ENCODE results near the gene CYP39A1.

The CYP39A1 gene

DNA sequence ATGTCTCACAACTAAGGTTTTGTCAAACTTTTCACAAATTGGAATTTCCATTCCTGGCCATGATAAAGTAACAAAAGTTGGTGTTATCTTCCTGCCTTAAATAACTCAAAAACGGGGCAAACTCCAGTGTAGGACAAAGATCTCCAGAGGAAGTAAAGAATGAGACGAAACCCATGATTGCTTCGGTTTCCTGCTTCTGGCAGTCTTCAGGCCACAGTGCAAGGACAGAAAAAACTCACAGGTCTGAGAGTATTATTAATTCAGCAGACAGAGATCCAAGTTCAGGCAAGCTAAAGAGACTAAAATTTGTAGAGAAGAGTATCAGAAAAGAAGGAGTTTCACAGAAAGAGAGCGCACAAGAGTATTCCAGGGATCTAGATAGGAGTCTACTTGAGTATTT, 96.6 kb downstream of the CYP39A1 start:
- Mint-ChIP-seq H3K4me1 (no peaks in the 10 kb centered on the region), H3K36me3 (ENCODE audit: low read depth) (peaks cover 4% of the 10 kb centered on the region), H3K27ac (peak overlapping the region in 1 of 3 experiments; percentile 25), H3K9me3 (no peaks in the 10 kb centered on the region), H3K4me3 (no peak overlapping the region), H3K27me3 (ENCODE audit: low read depth) (no peaks in the 10 kb centered on the region)
- TF ChIP-seq, protein P1, sequence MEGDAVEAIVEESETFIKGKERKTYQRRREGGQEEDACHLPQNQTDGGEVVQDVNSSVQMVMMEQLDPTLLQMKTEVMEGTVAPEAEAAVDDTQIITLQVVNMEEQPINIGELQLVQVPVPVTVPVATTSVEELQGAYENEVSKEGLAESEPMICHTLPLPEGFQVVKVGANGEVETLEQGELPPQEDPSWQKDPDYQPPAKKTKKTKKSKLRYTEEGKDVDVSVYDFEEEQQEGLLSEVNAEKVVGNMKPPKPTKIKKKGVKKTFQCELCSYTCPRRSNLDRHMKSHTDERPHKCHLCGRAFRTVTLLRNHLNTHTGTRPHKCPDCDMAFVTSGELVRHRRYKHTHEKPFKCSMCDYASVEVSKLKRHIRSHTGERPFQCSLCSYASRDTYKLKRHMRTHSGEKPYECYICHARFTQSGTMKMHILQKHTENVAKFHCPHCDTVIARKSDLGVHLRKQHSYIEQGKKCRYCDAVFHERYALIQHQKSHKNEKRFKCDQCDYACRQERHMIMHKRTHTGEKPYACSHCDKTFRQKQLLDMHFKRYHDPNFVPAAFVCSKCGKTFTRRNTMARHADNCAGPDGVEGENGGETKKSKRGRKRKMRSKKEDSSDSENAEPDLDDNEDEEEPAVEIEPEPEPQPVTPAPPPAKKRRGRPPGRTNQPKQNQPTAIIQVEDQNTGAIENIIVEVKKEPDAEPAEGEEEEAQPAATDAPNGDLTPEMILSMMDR (IDR thresholded peaks at IDR 0.05; ENCODE audit: unreplicated experiment in 3 of 3), result no peak

DNA sequence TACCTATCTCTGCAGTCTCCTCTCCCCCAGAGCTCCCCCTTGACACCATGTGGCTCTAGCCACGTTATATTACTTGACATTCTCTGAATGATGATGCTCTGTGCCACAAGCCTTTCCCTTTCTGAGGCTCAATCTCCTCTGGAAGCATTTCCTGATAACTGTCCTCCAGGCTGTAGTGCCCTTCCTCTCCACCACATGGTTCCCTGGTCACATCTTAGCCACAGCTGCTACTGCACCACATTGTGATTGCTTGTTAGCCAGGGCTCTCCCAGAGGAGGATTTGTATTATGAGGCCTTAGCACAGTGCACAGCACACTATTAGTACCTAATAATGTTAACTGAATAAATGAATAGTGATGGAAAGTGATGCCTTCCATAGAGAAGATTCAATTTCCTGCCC, 97.5 kb downstream of the CYP39A1 start:
- H3K4me1 Mint-ChIP-seq, result no peaks in the 10 kb centered on the region

DNA sequence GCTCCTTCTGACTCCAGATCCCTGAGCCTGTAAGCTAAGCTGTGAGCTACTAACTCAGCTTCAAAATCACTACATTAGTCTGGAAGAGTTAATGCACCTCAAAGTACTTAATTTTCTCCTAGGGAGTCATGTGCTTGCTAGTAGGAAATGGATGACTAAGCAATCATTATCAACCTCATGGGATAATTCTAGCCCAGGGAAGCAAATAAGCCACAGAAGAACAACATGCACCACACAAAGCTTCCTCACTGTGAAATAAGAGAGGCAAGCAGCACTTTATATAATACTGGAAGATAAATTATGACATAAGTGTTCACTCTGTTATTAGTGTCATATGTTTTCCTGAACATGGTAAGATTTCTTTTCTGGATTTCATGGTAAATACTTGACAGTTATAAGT, 103.5 kb downstream of the CYP39A1 start:
- peaks cover 14% of the 10 kb centered on the region for H3K9me3 Mint-ChIP-seq
- no peaks in the 10 kb centered on the region for H3K4me1 Mint-ChIP-seq
- TF ChIP-seq, protein P1 (IDR thresholded peaks at IDR 0.05; ENCODE audit: unreplicated experiment in 3 of 3), result no peak
- no peaks in the 10 kb centered on the region for H3K27me3 Mint-ChIP-seq (ENCODE audit: low read depth)
- H3K27ac Mint-ChIP-seq, result peak overlapping the region in 1 of 3 experiments; percentile 57
- peaks cover 17% of the 10 kb centered on the region for H3K36me3 Mint-ChIP-seq (ENCODE audit: low read depth)
- no peak overlapping the region for H3K4me3 Mint-ChIP-seq

More for the DNA sequence above, 97.5 kb downstream of the CYP39A1 start:
- H3K27me3 Mint-ChIP-seq (ENCODE audit: low read depth), result no peaks in the 10 kb centered on the region
- no peaks in the 10 kb centered on the region for H3K9me3 Mint-ChIP-seq
- no peak overlapping the region for H3K4me3 Mint-ChIP-seq
- no peak overlapping the region for H3K27ac Mint-ChIP-seq
- TF ChIP-seq, protein P1 (IDR thresholded peaks at IDR 0.05; ENCODE audit: unreplicated experiment in 3 of 3), result no peak
- peaks cover 7% of the 10 kb centered on the region for H3K36me3 Mint-ChIP-seq (ENCODE audit: low read depth)

DNA sequence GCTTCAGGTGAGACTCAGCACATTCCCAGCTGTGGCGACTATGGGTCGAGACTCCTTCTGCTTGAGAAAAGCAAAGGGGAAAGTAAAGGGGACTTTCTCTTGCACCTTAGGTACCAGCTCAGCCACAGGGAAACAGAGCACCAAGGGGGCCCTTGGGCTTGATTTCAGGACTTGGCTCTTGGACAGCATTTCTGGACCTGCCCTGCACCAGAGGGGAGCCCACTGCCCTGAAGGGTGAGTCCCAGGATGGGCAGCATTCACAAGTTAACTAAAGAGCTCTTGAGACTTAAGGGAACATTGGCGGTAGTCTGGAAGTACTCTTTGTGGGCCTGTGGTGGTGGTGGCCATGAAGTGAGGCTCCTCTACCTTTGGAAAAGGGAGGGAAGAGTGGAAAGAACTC, 111.1 kb downstream of the CYP39A1 start:
- peaks cover 20% of the 10 kb centered on the region for H3K36me3 Mint-ChIP-seq (ENCODE audit: low read depth)
- no peaks in the 10 kb centered on the region for H3K4me1 Mint-ChIP-seq
- H3K9me3 Mint-ChIP-seq, result peaks cover 34% of the 10 kb centered on the region
- no peaks in the 10 kb centered on the region for H3K27me3 Mint-ChIP-seq (ENCODE audit: low read depth)
- no peak overlapping the region for H3K27ac Mint-ChIP-seq
- TF ChIP-seq, protein P1 (IDR thresholded peaks at IDR 0.05; ENCODE audit: unreplicated experiment in 3 of 3), result no peak
- H3K4me3 Mint-ChIP-seq, result no peak overlapping the region

DNA sequence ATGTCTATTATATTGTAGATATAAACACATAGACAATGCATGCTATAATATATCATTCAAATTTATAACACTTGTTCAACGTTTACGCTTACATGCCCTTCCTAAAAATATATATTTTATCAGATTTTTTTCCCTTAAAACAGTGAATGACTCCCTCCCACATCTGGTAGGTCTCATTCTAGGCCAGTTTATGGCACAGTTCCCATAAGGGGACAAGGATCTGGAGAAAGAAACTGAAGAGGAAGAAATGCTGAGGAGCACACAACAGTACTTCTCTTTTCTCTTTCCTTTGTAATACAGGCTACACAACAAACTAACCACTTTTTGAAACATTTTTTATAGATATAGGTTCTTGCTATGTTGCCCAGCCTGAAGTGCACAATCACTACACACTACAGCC, 112.8 kb downstream of the CYP39A1 start:
- Mint-ChIP-seq H3K4me1 (no peaks in the 10 kb centered on the region), H3K27me3 (ENCODE audit: low read depth) (no peaks in the 10 kb centered on the region), H3K9me3 (peaks cover 32% of the 10 kb centered on the region), H3K36me3 (ENCODE audit: low read depth) (peaks cover 11% of the 10 kb centered on the region), H3K27ac (no peak overlapping the region), H3K4me3 (no peak overlapping the region)
- TF ChIP-seq, protein P1 (IDR thresholded peaks at IDR 0.05; ENCODE audit: unreplicated experiment in 3 of 3), result no peak

DNA sequence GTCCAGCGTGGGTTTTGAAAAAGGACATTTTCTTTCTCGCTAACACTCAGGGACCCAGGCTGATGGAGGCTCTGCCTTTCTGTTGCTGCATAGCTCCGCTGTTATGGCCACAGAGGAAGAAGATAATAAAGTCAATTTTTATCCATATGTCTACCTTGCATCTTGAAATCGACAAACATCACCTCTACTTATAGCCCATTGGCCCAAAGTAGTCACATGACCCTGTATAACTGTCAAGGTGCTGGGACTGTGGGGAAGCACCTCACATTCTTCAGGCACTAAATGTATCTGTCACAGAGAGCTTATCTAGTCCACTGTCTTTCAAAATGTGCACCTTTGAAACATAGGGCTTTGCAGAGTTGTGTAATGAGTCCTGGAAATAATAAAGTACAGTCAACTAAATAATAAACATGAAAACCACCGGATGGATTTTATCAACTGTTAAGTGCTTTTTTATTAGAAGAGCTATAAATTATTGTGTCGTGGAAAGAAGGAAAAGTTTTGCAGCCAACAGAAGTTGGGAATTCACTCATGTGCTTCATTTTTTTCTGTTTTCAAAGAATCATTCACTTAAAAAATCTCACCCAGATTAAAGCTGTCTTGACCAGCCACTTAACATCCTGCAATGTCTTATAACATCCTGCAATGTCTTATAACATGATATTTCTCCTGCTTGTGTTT, 113.7 kb downstream of the CYP39A1 start:
- TF ChIP-seq, protein P1 (IDR thresholded peaks at IDR 0.05; ENCODE audit: unreplicated experiment in 3 of 3), result no peak

More for the DNA sequence above, 113.7 kb downstream of the CYP39A1 start:
- H3K27ac Mint-ChIP-seq, result no peak overlapping the region
- no peaks in the 10 kb centered on the region for H3K27me3 Mint-ChIP-seq (ENCODE audit: low read depth)
- H3K4me3 Mint-ChIP-seq, result no peak overlapping the region
- peaks cover 5% of the 10 kb centered on the region for H3K36me3 Mint-ChIP-seq (ENCODE audit: low read depth)
- peaks cover 27% of the 10 kb centered on the region for H3K9me3 Mint-ChIP-seq
- H3K4me1 Mint-ChIP-seq, result no peaks in the 10 kb centered on the region
